Brain microvascular endothelial cell (primary cell): ENCODE results near the gene AADACL3.

Experiments
- DNase-seq: peaks from one replicate; pipeline ENCODE4 v3.0.0-alpha.2; 2020
- H3K27ac ChIP-seq: fragments of 250-450 bp; sonication (Bioruptor Pico); 2 replicates; pipeline ENCODE4 v1.5.1; 2020; ENCODE audit warnings: mild to moderate bottlenecking, moderate library complexity
- H3K27me3 ChIP-seq: fragments of 250-450 bp; sonication (Bioruptor Pico); replicated peaks from 2 replicates; pipeline ENCODE4 v1.5.1; 2020; ENCODE audit warnings: mild to moderate bottlenecking
- H3K36me3 ChIP-seq: fragments of 250-450 bp; sonication (Bioruptor Pico); replicated peaks from 2 replicates; pipeline ENCODE4 v1.5.1; 2020; ENCODE audit warnings: mild to moderate bottlenecking
- H3K4me3 ChIP-seq: 2 replicates; pipeline ENCODE4 v1.5.1; 2011; ENCODE audit warnings: low read depth, mild to moderate bottlenecking, control low read depth, low read length, moderate library complexity
- in situ Hi-C: cut with HindIII; loops from 2 replicates; pipeline ENCODE4 v1.10.0; 2017; ENCODE audit warnings: low sequenced_read_pairs, low pct_ligation_motif_present
- TF ChIP-seq, protein P1 (sequence below): IDR thresholded peaks from 2 replicates; pipeline ENCODE4 v1.5.1; 2011; ENCODE audit warnings: low read depth, mild to moderate bottlenecking, moderate library complexity, low read length, control low read depth, inconsistent platforms; ENCODE audit errors: missing control alignments

The AADACL3 gene

DNA sequence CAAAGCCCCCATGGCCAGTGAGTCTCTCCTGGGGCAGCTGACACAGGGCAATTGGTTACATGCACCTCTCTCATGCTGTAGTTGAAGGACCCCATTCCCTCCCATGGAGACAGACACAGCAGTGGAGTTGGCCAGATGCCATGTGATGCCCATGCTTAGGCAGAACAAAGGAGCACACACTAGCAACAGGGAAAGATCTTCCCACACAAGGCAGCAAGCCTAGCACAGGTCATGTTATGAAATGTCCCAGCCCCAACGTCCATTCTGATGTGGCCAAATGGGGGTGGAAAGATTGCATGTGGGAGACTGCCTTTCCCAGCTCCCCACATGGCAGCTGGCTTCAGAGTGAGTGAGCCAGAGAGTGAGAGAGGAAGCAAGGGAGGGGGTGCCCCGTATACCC, 37.6 kb upstream of the AADACL3 start:
- in situ Hi-C loops: no loop called here
- TF ChIP-seq, protein P1, sequence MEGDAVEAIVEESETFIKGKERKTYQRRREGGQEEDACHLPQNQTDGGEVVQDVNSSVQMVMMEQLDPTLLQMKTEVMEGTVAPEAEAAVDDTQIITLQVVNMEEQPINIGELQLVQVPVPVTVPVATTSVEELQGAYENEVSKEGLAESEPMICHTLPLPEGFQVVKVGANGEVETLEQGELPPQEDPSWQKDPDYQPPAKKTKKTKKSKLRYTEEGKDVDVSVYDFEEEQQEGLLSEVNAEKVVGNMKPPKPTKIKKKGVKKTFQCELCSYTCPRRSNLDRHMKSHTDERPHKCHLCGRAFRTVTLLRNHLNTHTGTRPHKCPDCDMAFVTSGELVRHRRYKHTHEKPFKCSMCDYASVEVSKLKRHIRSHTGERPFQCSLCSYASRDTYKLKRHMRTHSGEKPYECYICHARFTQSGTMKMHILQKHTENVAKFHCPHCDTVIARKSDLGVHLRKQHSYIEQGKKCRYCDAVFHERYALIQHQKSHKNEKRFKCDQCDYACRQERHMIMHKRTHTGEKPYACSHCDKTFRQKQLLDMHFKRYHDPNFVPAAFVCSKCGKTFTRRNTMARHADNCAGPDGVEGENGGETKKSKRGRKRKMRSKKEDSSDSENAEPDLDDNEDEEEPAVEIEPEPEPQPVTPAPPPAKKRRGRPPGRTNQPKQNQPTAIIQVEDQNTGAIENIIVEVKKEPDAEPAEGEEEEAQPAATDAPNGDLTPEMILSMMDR: no peak
- H3K36me3 ChIP-seq: no peaks in the 10 kb centered on the region

DNA sequence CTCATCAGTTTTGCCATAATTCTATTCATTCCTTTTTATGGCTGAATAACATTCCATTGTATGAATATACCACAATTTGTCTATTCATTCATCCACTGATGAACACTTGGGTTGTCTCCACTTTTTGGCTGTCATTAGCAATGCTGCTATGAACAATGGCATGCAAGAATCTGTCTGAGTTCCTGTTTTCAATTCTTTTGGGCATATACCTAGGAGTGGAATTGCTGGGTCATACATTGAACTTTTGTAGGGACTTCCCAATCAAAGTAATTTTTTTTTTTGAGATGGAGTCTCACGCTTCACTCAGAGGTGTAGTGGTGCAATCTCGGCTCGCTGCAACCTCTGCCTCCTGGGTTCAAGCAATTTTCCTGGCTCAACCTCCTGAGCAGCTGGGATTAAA, 37.1 kb upstream of the AADACL3 start:
- Histone ChIP-seq H3K36me3 (no peaks in the 10 kb centered on the region), H3K27ac (no peak overlapping the region), H3K4me3 (no peak overlapping the region), H3K27me3 (no peaks in the 10 kb centered on the region)
- DNase-seq: no peak
- TF ChIP-seq, protein P1: no peak
- in situ Hi-C loops: no loop called here

More for the DNA sequence above, 37.6 kb upstream of the AADACL3 start:
- H3K27ac ChIP-seq: no peak overlapping the region
- no peak overlapping the region for H3K4me3 ChIP-seq
- DNase-seq: no peak
- no peaks in the 10 kb centered on the region for H3K27me3 ChIP-seq

DNA sequence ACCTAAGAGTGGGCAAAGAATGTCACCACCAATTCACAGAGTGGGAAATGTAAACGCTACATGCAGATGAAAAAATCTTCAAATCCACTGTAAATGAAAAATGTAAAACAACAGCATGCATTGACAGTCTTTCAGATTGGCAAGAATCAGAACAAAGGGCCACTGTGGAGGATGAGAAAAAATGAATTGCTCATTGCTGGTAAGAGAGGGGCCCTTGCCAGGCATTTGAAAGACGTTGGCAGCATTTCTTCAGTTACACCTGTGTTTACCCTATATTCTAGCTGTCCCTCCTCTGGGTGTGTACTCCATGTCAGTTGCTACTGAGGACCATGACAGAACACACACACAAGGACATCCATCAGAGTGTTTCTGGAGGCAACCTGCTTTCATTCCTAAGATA, 25.8 kb upstream of the AADACL3 start:
- TF ChIP-seq, protein P1: no peak
- in situ Hi-C loops: no loop called here
- Histone ChIP-seq H3K36me3 (no peaks in the 10 kb centered on the region), H3K27me3 (no peaks in the 10 kb centered on the region), H3K4me3 (no peak overlapping the region), H3K27ac (no peak overlapping the region)
- no peak for DNase-seq

DNA sequence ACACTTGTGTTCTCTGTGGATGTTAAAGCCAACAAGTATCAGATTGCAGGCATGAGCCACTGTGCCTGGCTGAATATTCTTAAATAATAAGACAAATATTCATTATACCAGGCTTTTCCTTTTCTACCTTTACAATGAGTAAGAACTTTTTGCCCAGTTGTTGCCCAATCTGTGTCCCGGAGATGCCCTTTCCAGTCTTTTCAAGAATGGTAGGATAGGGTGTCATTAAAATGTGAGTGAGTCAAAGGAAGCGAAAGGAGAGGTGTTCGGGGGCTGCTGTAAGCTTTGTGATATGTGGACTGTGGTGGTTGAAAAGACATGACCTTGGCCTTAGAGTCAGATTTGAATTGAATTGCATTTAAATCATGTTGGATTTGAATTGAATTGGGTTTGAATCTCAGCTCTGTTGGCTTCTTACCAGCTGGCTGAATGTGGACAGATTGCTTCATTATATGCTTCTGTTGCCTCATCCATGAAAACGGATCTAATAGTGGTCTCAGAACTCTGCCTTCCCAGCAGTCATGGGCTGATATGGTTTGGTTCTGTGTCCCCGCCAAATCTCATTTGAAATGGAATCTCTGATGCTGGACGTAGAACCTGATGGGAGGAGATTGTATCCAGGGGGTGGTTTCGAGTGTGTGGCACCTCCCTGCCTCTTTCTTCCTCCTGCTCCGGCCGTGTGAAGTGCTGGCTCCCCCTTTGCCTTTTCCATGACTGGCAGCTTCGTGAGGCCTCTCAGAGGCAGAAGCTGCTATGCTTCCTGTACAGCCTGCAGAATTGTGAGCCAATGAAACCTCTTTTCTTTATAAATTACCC, 22.7 kb upstream of the AADACL3 start:
- TF ChIP-seq, protein P1: no peak

DNA sequence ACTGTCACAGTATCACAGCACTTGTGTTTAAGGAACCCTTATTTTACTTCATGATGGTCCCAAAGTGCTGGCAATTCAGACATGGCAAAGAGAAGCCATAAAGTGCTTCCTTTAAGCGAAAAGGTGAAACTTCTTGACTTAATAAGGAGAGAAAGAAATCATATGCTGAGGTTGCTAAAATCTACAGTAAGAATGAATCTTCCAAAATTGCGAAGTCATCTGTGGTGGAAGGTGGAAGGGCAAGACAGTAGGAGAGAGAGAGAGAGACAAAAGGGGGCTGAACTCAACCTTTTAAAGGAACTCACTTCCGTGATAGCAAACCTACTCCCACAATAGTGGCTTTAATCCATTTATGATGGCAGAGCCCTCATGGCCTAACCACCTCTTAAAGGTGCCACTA, 19.3 kb upstream of the AADACL3 start:
- Histone ChIP-seq H3K36me3 (no peaks in the 10 kb centered on the region), H3K27ac (no peak overlapping the region), H3K27me3 (no peaks in the 10 kb centered on the region), H3K4me3 (no peak overlapping the region)
- TF ChIP-seq, protein P1: no peak
- no peak for DNase-seq
- in situ Hi-C loops: no loop called here

More for the DNA sequence above, 22.7 kb upstream of the AADACL3 start:
- in situ Hi-C loops: no loop called here
- H3K4me3 ChIP-seq: no peak overlapping the region
- no peak for DNase-seq
- H3K27me3 ChIP-seq: no peaks in the 10 kb centered on the region
- no peaks in the 10 kb centered on the region for H3K36me3 ChIP-seq
- no peak overlapping the region for H3K27ac ChIP-seq

DNA sequence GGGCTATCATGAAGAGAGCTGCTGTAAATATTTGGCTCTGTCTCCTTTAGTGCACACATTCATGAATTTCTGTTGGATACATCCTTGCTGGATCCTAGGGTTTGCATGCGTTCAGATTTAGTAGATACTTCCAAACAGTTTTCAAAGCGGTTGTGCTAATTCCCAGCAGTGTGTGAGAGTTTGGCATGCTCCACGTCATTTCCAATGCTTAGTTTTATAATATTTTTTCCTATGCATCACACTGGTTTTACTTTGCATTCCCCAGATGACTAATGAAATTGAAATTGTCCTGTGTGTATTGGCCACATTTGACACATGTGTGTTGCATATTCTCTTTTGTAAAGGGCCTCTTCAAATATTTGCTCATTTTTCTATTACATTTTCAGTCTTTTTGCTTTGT, 18.5 kb upstream of the AADACL3 start:
- H3K36me3 ChIP-seq: no peaks in the 10 kb centered on the region
- no peak for DNase-seq
- TF ChIP-seq, protein P1: no peak
- no peaks in the 10 kb centered on the region for H3K27me3 ChIP-seq
- in situ Hi-C loops: no loop called here
- no peak overlapping the region for H3K4me3 ChIP-seq
- H3K27ac ChIP-seq: no peak overlapping the region
